Measurements from ENCODE around the gene RAB44. TPM values are rescaled to one million over a fixed set of nuclear protein-coding genes. Genes with fewer than 3 reads are reported as not detected.

RAB44 gene
- total and polyA plus RNA-seq, 7 donors: 0.01 to 0.06 TPM; not detected in 5

GRCh38 chr6:36743032-36743431 lies 45.4 kb downstream of the RAB44 start:
- H3K27ac ChIP-seq: no peak overlapping the region
- intact Hi-C loops (cut with DNase I): no loop called here
- H3K36me3 ChIP-seq (ENCODE audit: insufficient read depth in 1 of 2, low read depth in 1 of 2): no peaks in the 10 kb centered on the region
- no peak for TF ChIP-seq CTCF (IDR thresholded peaks at IDR 0.05)
- DNase-seq: no peak
- H3K4me1 ChIP-seq: no peaks in the 10 kb centered on the region
- ATAC-seq: no peak
- 72 to 81% (median 78%) methylated on average over 5 of the region's 5 CpGs for WGBS, 3 donors
- H3K9me3 ChIP-seq: no peaks in the 10 kb centered on the region
- no peak overlapping the region for H3K4me3 ChIP-seq
- H3K27me3 ChIP-seq (ENCODE audit: insufficient read depth in 3 of 3, low read length in 2 of 3): no peaks in the 10 kb centered on the region

DNA sequence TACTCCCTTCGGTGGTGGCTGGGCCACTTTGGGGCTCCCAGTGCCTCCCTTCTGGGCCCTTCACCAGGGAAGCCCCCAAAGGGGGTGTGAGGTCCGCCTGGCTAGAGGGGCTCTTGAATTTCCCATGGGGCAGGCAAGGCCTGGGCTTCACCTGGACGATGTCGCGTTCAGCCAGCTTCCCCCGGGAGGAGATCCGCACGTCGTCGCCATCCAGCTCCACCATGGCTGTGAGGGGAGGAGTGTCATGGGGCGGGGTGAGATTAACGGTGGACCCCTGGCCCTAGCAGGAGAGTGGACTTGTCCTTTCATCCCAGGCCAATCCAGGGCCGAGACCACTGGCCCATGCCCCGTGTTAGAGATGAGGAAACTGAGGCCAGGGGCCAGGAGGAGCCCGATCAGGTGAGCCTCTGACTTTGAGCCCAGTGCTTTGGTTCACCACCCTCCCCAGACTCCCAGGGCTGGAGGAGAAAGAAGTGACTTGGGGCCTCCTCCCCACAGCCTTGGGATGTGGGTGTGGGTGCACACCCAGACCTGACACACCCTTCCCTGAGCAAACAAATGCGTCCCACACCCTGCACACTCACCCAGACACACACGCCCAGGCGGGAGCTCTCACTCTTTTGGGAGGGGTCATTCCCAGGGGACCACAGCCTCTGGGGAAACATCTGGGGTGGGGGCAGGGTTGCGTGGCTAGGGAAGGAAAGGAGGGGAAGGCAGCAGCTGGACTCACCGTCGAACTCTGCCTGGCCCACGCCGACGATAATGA lies 46.1 kb downstream of the RAB44 start:
- ATAC-seq: no peak
- no peak for DNase-seq
- H3K4me1 ChIP-seq: no peaks in the 10 kb centered on the region
- 79 to 84% (median 83%) methylated on average over 23 to 24 of the region's 24 CpGs for WGBS, 3 donors
- H3K9me3 ChIP-seq: no peaks in the 10 kb centered on the region
- no peak for TF ChIP-seq CTCF (IDR thresholded peaks at IDR 0.05)
- no peak overlapping the region for H3K27ac ChIP-seq
- intact Hi-C loops (cut with DNase I): no loop called here
- H3K36me3 ChIP-seq (ENCODE audit: insufficient read depth in 1 of 2, low read depth in 1 of 2): no peaks in the 10 kb centered on the region
- no peak overlapping the region for H3K4me3 ChIP-seq
- H3K27me3 ChIP-seq (ENCODE audit: insufficient read depth in 3 of 3, low read length in 2 of 3): no peaks in the 10 kb centered on the region

GRCh38 chr6:36744304-36744673 lies 46.7 kb downstream of the RAB44 start:
- ATAC-seq (no peak), DNase-seq (no peak)
- Histone ChIP-seq H3K4me3 (no peak overlapping the region), H3K36me3 (ENCODE audit: insufficient read depth in 1 of 2, low read depth in 1 of 2) (no peaks in the 10 kb centered on the region), H3K4me1 (no peaks in the 10 kb centered on the region), H3K9me3 (no peaks in the 10 kb centered on the region), H3K27ac (no peak overlapping the region), H3K27me3 (ENCODE audit: insufficient read depth in 3 of 3, low read length in 2 of 3) (no peaks in the 10 kb centered on the region)
- no peak for TF ChIP-seq CTCF (IDR thresholded peaks at IDR 0.05)
- intact Hi-C loops (cut with DNase I): no loop called here
- 63 to 88% (median 78%) methylated on average over 2 of the region's 2 CpGs for WGBS, 3 donors

- H3K27me3 ChIP-seq (ENCODE audit: insufficient read depth in 3 of 3, low read length in 2 of 3): no peaks in the 10 kb centered on the region
- H3K4me1 ChIP-seq: no peaks in the 10 kb centered on the region
- H3K4me3 ChIP-seq: no peak overlapping the region
- peaks cover 4% of the 10 kb centered on the region for H3K9me3 ChIP-seq
- TF ChIP-seq CTCF (IDR thresholded peaks at IDR 0.05): no peak
- 94 to 97% (median 95%) methylated on average over 12 of the region's 12 CpGs for WGBS, 3 donors
- H3K36me3 ChIP-seq (ENCODE audit: insufficient read depth in 1 of 2, low read depth in 1 of 2): no peaks in the 10 kb centered on the region
- no peak overlapping the region for H3K27ac ChIP-seq
- no peak for DNase-seq
- intact Hi-C loops (cut with DNase I): no loop called here
- ATAC-seq: no peak
These were observed 47.7 kb downstream of the RAB44 start for GRCh38 chr6:36745283-36745682.

DNA sequence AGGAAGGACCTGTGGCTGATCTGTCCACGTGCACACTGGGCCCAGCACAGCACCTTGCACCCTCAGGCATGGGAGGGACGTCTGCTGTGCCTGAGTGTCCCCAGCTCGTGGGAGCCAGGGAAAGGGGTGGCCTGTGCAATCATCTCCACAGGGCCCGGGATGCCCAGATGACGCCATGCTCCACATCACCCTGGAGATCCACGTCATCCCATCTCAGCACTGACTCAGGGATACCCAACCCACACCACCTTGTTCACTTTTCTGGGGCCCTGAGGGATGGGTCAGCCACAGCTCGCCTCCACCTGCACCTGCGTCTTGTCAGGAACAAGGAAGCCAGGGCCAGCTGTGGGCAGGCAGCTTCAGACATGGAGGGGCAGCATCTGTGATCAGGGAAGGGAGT lies 48.2 kb downstream of the RAB44 start:
- DNase-seq (no peak), ATAC-seq (no peak)
- intact Hi-C loops (cut with DNase I): no loop called here
- Histone ChIP-seq H3K27me3 (ENCODE audit: insufficient read depth in 3 of 3, low read length in 2 of 3) (no peaks in the 10 kb centered on the region), H3K27ac (no peak overlapping the region), H3K9me3 (peaks cover 4% of the 10 kb centered on the region), H3K4me1 (no peaks in the 10 kb centered on the region), H3K4me3 (no peak overlapping the region), H3K36me3 (ENCODE audit: insufficient read depth in 1 of 2, low read depth in 1 of 2) (no peaks in the 10 kb centered on the region)
- no peak for TF ChIP-seq CTCF (IDR thresholded peaks at IDR 0.05)
- WGBS, 3 donors: 80 to 89% (median 88%) methylated on average over 8 of the region's 8 CpGs

Data from psoas muscle (tissue), 8 donors.